ENCODE data around the gene MSH3.

GRCh38 chr5:80917631-80918030 is 263.2 kb downstream of the MSH3 start:
- TF ChIP-seq CTCF (conservative IDR thresholded peaks at IDR 0.05; ENCODE audit: low read length) (no peak), EZH2phosphoT487 (IDR thresholded peaks at IDR 0.05; ENCODE audit: borderline replicate concordance) (no peak)

Measured in Loucy (cell line).